NCI-H1092 (cell line): Measurements from ENCODE around the gene PAQR5.
"Not testable (repeated sequence)": the region's sequence is repeated elsewhere in the genome, so short reads cannot be mapped to it uniquely, and the experiment has no call there.

Experiments used
- DNase-seq: peaks from one replicate; lab custom pipeline; 2025; lab: John Stamatoyannopoulos, UW

Gene PAQR5

DNA sequence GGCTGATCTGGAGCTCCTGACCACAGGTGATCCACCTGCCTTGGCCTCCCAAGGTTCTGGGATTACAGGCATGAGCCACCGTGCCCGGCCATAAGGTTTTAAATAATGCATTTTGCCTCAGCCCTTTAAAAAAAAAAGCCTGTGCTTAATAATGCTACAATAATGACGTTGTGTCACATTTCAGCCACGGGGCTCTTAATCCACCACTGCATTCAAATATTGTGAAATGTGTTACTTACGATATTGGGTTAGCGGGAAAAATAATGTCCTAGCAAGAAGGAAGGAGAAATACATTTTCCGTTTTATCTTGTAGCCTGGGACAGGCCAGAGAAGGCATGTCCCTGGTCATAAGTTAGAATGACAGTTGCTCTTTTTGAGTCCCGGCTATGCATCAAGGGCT lies 17.6 kb downstream of the PAQR5 start:
- DNase-seq = no peak

DNA sequence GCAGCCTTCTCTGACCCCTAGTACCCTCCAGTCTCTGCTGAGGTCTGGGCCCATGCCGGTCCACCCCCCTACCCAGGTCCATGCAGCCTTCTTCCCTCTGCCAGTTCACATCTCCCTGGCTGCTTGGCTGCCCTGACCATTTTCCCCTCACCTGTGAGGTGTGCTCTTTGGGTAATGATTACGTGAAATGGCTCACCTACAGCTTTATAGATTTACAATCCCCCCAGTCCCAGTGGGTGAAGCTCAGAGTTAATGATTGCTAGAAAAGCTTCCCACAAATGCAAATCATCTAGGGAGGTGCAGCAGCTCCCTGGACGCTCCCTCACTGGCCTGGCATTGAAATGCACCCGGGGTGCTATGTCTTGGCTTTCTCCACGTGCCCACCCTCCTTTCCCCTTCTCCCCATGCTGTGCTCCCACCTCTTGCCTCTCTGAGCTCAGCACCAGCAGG lies 18.7 kb downstream of the PAQR5 start:
- DNase-seq = no peak

DNA sequence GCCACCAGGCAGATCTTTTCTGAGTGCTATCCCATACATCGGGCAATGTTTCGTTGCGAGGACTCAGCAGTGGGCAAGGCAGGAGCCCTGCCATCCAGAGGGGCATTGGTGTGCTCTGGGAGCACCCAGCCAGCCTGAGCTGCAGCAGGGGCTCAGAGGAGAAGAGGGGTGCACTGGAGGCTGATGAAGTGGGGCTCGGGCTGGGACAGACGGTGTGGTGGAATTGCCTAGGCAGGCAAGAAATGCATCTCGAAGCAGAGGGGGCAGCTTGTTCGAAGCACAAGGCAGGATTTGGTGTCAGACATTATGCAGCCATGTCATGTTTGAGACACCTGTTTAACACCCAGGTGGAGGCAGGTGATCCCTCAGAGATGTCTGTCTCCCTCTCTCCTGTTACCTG lies 19.3 kb downstream of the PAQR5 start:
- DNase-seq = no peak

DNA sequence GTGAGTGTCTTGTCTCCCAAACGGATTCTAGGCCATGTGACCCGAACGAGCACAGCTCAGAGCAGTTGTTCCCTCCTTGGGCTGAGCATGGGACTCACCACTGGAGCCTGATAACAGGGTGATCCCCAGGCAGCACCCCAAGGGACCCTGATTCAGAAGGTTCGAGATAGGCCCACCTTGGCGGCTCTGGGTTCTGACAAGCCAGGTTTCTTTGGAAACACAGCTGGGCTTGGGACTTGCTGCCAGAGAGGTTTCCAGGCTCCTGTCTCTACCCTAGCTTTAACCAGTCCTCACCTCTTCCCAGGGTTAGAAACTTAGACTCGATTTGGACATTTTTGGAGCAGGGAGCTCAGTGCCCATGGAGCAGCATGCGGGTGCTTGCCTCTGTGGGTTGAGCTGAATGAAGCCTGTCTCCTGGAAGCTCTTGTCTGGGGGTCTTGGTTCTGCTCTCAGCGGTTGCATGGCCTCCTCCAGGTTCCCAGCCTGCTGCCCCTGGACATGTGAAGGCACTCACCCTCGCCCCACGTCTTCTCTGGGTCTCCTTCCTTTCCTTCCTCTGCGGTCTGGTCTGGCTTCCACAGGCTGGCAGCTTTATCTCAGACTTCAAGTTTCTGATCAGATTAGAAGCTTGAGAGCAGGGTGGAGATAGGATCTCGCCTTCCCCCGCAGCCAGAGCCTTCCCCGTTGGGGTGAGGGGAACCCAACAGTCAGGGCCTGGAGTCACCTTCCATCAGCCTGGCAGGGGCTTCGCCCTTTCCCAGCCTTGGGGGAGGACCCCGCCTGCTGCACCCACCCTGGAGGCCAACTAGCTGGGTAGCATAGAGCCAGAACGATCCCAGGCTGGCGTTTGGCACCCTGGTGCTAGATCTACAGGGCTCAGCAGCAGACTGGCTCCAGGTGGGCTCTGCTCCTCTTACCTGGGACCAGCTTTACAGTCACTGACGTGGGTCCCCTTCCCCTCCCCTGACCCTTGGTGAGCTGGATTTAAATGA lies 21.0 kb downstream of the PAQR5 start:
- DNase-seq = no peak

DNA sequence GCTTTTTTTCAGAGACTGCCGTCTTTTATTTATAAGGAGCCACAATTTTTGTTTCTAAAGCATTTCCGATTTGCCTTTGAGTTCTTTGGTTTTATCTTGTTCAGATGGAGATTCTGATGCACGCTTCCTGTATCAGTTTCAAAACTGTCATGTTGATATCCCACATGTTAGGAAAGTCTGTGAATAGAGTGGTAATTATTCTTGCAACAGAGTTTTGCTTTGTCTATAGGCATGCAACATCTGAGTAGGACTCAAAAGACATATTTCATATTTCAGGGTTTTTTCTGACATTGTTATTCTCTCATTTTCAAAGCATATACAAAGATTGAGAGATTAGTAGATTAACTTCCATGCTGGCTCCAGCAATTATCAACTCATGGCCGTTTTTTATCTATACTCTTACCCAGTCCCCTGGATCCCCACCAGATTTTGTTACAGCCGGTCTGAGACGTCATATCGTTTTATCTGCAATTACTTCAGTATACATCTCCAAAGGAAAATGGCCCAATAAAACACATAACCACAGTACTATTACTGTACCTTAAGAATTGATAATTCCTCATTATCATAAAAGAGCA lies 22.4 kb downstream of the PAQR5 start:
- DNase-seq = no peak

DNA sequence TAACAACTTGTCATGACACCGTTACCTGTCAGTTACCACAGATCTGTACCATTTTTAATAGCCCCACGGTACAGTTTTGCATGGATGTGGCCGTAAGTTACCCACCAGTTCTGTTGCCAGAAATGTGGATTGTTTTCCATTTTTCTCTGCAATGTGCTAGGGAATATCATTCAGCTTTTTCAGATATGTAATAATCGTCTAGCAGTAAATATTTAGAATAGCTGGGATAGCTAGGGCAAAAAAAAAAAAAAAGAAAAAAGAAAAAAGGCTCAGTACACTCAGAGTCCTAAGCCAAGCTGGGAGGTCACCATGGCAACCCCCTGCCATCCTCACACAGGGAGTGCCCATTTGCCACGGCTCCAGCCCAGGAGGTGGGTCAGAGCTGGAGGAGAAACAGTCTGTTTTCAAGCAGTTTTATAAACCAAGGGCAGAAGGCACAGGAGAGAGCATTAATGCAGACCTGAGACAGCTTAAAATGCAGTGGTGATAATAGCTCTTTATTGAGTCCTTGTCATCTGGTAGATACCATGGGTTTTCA lies 25.2 kb downstream of the PAQR5 start:
- no peak for DNase-seq

DNA sequence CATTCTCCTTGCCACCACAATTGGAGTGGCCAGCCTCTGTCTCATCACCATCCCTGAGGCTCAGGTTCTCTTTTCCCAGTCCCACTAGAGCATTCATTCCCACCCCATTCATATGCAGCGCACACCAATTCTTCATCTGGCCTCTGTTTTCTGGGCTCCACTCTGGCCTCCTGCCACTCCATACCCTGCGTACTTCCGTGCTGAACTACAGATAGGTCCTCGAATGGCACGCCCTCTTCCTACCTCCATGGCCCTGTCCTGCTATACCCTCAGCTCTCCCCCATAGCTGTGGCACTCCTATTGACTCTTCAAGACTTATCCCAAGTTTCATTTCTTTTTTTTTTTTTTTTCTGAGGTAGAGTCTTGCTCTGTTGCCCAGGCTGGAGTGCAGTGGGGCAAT lies 25.9 kb downstream of the PAQR5 start:
- DNase-seq = no peak

DNA sequence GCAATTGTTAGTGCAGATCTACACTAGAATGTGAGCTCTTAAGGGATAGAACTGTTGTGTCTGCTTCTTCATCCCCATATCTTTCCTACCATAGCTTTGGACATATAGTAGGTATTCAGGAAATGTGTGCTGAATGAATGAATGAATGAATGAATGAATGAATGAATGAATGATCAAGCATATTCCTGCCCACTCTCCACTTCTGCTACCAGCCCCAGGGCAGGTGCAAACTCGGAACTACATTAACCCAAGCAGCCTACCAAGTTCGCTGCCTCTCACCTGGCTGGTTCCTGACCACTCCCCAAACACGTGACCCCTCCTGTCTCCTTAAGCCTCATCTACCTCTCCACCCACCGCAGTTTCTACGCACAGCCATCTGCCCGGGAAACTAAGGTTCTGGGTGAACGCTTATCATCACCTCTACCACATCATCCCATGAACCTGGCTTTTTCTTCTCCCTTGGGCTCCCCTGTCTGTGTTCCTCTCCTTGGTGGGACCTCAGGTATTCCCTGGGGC lies 26.8 kb downstream of the PAQR5 start:
- no peak for DNase-seq

DNA sequence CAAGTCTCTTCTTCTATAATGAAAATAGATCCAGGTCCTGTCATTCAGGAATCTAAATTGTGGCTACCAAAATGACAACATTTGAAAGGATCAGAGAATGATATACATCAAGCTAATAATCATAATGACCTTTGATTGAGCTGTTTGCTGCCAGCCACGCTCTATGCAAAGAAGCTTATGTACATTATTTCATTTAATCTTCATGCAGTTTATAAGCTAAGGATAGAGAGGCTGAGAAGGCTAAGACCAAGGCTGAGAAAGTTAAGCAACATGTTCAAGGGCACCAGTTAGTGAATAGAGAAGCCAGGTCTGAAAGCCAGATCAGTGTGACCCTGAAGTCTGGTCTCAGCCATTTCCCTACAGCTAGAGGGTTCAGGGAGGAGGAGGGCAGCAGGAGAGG lies 29.4 kb downstream of the PAQR5 start:
- DNase-seq = no peak

DNA sequence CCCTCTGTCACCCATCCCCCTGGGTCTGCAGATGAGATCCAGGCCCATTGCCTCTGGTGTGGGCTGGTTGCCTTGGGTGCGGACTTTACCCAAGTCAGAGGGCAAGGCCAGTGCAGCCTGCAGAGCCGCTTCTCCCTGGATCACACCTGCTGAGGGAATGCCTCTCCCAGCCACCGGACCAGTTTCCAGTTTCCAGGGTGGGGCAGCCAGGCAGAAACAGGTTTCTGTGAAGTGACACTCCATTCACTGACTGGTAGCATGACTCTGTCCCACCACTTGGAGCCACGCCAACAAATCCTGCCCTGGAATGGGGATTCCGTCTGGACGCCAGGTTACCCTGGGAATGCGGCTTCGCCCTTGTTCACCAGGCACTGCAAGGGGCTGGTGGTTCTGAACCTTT lies 30.0 kb downstream of the PAQR5 start:
- no peak for DNase-seq

DNA sequence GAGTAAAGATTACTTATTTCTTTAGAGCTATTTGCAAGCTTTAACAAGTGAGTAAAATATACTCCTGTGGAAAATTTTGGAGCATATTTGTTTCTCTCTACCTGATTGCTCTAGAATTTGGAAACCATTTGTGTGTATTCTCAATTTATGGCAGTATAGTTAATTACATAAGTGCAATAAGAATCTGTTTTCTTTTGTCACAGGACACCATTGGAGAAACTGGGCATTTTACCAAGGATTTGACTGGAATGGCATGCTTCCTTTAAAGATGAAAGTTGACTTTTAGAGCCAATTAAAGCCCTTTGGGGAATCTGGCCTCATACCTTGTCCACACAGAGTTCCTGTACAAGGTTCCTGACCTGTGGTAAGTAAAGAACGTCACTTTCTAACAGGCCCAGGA lies 38.4 kb downstream of the PAQR5 start:
- DNase-seq = no peak

DNA sequence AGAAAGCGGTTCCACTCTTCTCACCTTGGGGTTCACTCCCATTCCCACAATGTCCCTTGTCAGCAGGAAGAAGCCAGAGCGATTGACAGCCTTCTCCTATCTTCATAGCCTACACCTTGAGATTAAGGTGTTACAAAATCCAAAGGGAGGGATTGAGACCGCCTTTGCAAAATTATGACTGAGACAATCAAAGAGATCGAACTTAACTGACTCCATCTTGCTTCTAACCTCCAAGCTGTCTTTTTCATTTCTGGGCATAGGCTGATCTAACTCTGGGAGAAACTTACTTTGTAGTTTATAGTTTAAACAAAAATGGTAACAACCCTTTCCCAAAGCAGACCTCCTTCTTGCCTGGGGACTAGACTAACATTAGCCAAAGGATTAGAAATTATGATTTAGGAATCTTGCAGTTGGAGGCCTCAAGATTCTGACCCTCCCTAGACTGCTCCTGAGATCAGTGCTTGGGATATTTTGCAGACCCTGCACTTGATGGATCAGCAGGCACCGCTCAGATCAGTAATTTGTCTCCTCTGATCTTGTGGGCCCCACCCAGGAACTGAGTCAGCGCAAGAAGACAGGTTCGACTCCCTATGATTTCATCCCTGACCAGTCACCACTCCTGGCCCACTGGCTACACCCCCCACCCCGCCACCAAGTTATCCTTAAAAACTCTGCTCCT lies 40.0 kb downstream of the PAQR5 start:
- DNase-seq = no peak

DNA sequence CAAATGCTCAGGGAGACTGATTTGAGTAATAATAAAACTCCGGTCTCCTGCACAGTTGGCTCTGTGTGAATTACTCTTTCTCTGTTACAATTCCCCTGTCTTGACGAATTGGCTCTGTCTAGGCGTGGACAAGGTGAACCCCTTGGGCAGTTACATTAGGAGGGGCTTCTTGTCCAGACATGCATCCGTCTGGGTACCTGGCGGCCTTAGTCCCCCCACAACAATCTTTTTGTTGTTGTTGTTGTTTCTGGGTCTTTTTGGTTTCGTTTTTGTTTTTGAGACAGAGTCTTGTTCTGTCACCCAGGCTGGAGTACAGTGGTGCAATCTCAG lies 40.5 kb downstream of the PAQR5 start:
- not testable (repeated sequence) for DNase-seq

DNA sequence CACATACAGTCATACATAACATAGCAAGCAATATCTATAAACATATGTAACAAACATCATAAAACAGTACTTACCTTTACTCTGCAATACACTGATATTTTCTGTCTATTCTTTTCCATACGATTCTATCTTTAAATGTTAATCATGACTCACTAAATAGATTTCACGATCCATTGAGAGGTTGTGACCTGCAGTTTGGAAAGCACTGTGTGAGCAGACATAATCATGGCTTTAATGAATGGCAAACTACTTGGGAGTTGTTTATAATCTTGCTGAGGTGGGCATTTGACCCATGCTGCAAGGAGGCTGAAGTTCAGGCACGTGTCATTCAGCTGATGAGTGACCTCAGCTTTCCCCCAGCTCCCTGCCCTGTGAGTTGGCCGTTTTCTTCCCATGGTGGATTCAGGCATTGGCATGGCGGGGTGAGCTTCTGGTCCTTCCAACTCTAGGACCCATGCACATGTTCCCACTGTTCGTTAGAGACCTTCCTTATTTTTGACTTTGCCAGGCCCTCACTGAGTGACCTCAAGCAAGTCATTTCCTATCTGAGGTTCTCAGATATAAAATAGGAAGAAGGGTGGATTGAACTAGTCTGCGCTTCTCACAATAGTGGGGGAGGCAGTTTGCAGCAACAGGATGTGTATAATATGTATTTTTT lies 41.7 kb downstream of the PAQR5 start:
- DNase-seq = no peak

DNA sequence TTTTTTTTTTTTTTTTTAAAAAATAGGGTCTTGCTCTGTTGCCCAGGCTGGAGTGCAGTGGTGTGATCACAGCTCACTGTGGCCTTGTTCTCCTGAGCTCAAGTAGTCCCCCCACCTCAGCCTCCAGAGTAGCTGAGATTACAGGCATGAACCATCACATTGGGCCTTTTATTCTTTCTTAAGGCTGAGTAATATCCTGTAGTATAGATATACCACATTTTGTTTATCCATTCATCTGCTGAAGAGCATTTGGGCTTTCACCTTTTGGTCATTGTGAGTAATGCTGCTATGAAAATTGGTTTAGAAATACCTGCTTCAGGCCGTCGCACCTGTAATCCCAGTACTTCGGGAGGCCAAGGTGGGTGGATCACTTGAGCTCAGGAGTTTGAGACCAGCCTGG lies 42.6 kb downstream of the PAQR5 start:
- DNase-seq = no peak

DNA sequence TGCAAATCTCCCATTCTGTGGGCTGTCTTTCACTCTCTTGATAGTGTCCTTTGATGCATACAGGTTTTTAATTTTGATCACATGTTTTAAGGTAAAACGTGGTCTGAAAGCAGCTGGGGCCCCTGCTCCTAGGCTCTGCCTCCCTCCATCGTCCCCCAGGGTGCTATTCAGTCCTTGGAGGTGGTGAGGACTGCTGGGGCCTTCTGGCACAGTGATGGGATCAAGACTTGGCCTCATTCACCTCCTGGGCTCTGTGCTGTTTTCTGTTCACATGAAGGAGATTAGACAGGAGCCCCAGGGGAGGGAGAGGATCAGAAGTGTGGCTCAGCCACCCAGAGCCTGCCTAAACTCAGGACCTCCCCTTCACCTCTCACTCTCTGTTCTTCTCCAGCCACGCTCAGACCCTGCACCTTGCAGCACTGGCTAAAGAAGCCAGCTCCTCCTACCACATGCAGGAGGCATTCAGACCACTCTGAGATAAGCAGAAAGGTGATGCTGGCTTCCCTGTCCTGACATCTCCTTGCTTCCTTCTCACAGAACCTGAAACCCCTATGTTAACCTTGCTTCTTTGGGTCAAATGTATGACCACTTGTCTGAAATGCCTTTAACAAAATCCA lies 43.9 kb downstream of the PAQR5 start:
- no peak for DNase-seq

DNA sequence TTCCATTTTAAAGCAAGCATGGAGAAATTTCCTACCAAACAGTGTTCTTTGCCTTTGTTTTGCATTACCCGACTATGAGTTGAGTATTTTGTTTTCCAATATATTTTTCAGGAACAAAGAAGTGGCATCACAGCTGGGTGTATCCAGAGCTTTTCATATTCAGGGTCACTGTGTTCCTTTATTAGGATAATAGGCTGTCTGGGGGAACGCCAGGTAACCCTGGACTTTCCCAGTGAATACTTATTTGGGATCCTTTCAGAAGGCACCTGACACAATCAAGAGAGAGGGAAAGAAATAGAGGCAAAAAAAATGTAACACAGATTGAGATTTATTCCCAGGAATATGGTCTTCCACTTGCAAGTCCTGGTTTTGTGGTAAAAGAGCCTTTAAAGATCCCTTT lies 44.4 kb downstream of the PAQR5 start:
- no peak for DNase-seq

DNA sequence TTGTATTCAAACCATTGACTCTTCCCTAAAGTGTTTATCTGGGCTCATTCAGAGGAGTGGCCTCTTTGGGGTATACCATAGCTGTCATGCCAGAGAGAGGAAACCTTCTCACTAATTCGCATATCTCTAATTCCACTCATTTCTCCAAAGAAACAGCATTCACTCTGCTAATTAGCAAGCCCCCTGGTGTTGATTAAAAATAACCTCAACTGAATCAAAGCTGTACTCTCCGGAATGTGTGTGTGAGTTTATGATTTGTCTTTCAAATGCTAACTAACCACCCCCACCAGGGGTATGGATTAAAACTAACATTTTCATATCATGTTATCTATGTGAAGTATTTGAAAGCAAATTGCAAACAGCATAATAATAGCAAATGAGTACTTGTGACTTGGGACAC lies 45.5 kb downstream of the PAQR5 start:
- DNase-seq = no peak

DNA sequence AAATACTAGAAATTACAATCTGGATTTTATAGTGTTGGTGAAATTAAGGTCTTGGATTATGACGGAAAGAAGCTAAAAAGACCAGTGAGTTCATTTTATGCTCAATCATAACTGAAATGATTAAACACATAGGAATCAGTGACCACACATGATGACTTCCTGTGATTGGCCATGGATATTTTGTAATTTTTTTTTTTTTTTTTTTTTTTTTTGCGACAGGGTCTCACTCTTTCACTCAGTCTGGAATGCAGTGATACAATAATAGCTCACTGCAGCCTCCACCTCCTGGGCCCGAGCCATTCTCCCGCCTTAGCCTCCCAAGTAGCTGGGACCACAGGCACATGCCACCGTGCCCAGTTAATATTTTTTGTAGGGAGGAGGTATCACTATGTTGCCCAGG lies 47.4 kb downstream of the PAQR5 start:
- DNase-seq = no peak

DNA sequence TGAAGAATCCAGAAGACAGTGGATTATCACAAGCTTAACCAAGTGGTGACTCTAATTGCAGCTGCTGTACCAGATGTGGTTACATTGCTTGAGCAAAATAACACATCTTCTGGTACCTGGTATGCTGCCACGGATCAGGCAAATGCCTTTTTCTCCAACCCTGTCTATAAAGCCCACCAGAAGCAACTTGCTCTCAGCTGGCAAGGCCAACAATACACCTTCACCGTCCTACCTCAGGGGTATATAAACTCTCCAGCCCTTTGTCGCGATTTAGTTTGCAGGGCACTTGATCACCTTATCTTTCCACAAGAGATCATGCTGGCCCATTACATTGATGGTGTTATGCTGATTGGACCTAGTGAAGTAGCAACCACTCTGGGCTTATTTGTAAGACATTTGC lies 52.6 kb downstream of the PAQR5 start:
- no peak for DNase-seq

DNA sequence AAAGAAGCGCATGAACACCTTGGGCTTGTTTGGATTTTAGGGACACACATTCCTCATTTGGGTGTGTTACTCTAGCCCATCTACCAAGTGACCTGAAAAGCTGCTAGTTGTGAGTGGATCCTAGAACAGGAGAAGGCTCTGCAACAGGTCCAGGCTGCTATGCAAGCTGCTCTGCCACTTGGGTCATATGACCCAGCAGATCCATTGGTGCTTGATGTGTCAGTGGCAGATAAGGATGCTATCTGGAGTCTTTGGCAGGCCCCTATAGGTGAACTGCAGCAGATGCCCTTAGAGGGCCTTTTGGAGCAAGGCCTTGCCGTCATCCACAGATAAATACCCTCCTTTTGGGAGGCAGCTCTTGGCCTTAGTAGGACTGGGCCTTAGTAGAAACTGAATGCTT lies 53.2 kb downstream of the PAQR5 start:
- DNase-seq = no peak
